K562 (cell line): Measurements from ENCODE around the gene CLIP1. TPM values are rescaled to one million over a fixed set of nuclear protein-coding genes. Genes with fewer than 3 reads are reported as not detected.

Experiments
- BACH1 ChIP-seq: fragments of 200-800 bp; sonication (Bioruptor generic); IDR thresholded peaks from 2 replicates; pipeline ENCODE4 v1.6.1; 2016; ENCODE audit warnings: missing genetic modification characterization, missing compliant biosample characterization
- DEAF1 ChIP-seq: fragments of 450-650 bp; formaldehyde crosslinking; IDR thresholded peaks from 2 replicates; pipeline ENCODE4 v1.4.0; 2020; ENCODE audit warnings: mild to moderate bottlenecking, moderate library complexity
- E4F1 ChIP-seq: fragments of 250-450 bp; sonication (Bioruptor Pico); IDR thresholded peaks from 2 replicates; pipeline ENCODE4 v1.5.0; 2021; ENCODE audit warnings: mild to moderate bottlenecking, borderline replicate concordance
- ID3 ChIP-seq, 2 experiments: fragments of 250-450 bp in 1 of 2; fragments of 450-650 bp in 1 of 2; sonication (Bioruptor Pico) in 1 of 2; IDR thresholded peaks; 2 replicates each; pipeline versions ENCODE4 v1.6.1 to v1.8.0; 2016 to 2021; ENCODE audit warnings: mild to moderate bottlenecking in 2 of 2, moderate library complexity in 2 of 2, missing compliant biosample characterization in 1 of 2, missing genetic modification characterization in 1 of 2
- MTF1 ChIP-seq: fragments of 250-450 bp; sonication (Bioruptor Pico); IDR thresholded peaks from 2 replicates; pipeline ENCODE4 v1.9.0; 2021; ENCODE audit warnings: moderate library complexity, mild to moderate bottlenecking, inconsistent platforms, borderline replicate concordance
- RCOR1 ChIP-seq, 2 experiments: IDR thresholded peaks; 2 replicates each; pipeline ENCODE4 v1.6.1; 2012; ENCODE audit warnings: low read depth in 2 of 2, low read length in 2 of 2, borderline replicate concordance in 1 of 2, improper control_type of control experiment in 1 of 2
- TCF7 ChIP-seq: sonication (generic); IDR thresholded peaks from 2 replicates; pipeline ENCODE4 v1.6.1; 2016; ENCODE audit warnings: antibody characterized with exemption, borderline replicate concordance
- U2AF1 ChIP-seq: fragments of 200-400 bp; formaldehyde crosslinking; optimal IDR thresholded peaks from 2 replicates; pipeline ENCODE3; 2017; ENCODE audit warnings: mild to moderate bottlenecking, low read depth, low read length, moderate library complexity
- ZBTB11 ChIP-seq, 3 experiments: fragments of 200-800 bp in 1 of 3; fragments of 250-450 bp in 1 of 3; fragments of 450-650 bp in 1 of 3; sonication (Bioruptor Pico) in 1 of 3; sonication (Bioruptor generic) in 1 of 3; formaldehyde crosslinking in 1 of 3; IDR thresholded peaks; 2 replicates each; pipeline versions ENCODE4 v1.6.1 to v1.8.0; 2016 to 2022; ENCODE audit warnings: mild to moderate bottlenecking in 2 of 3, missing genetic modification characterization in 2 of 3, missing compliant biosample characterization in 1 of 3, moderate library complexity in 1 of 3
- ZFP1 ChIP-seq: fragments of 450-650 bp; formaldehyde crosslinking; IDR thresholded peaks from 2 replicates; pipeline ENCODE4 v1.4.0; 2020; ENCODE audit warnings: mild to moderate bottlenecking, mixed read lengths
- ZNF609 ChIP-seq: sonication (generic); formaldehyde crosslinking; IDR thresholded peaks from 2 replicates; pipeline ENCODE4 v1.8.1; 2023; ENCODE audit warnings: missing genetic modification reagents, mild to moderate bottlenecking, borderline replicate concordance
- polyA plus RNA-seq, 8 experiments: library from polyadenylated mRNA; depleted of rRNA in 4 of 8; stranded (reverse) in 5 of 8; unstranded in 3 of 8; fragments of >200 nt; fragmentation: Nextera tagmentation in 2 of 8; fragmentation: Illumina TruSeq in 1 of 8; extraction: Ambion mirVana in 2 of 8; extraction: Trizol in 1 of 8; gene quantifications; 2 replicates each; pipeline versions ENCODE4 v1.2.1 to v1.2.3, GENCODE V29; 2011 to 2014; ENCODE audit warnings: inconsistent platforms in 1 of 8, missing spikeins in 1 of 8
- total RNA-seq, 7 experiments: library from RNA; depleted of rRNA in 6 of 7; stranded (reverse); fragments of >200 nt in 6 of 7; fragmentation: Illumina TruSeq in 2 of 7; extraction: Trizol in 2 of 7; gene quantifications; 2 replicates each; pipeline versions ENCODE4 v1.2.1 to v1.2.3, GENCODE V29; 2011 to 2021; ENCODE audit warnings: low replicate concordance in 1 of 7

The CLIP1 gene
- total and polyA plus RNA-seq, 9 of the 15 experiments (the other 6 are each of a cell fraction or from before 2014, with no cell fraction given), result 5.8 to 33.9 (median 27.6) TPM

GRCh38 chr12:122399592-122400373, 22.7 kb downstream of the CLIP1 start (continued):
- TF ChIP-seq ZBTB11 (CRISPR knock-in tag; IDR thresholded peaks at IDR 0.05) (peak in 1 of 3 experiments; percentile 63; a peak in 1 of 6 replicates), ZFP1 (CRISPR knock-in tag) (no peak), RCOR1 (IDR thresholded peaks at IDR 0.05; ENCODE audit: borderline replicate concordance in 1 of 2, low read depth in 2 of 2, low read length in 2 of 2) (peak in 1 of 2 experiments; percentile 67; a peak in 2 of 4 replicates), TCF7 (no peak), U2AF1 (no peak), E4F1 (CRISPR knock-in tag) (no peak), DEAF1 (CRISPR knock-in tag) (peak; percentile 90), ZNF609 (no peak), BACH1 (tag) (peak; percentile 91), ID3 (CRISPR knock-in tag; IDR thresholded peaks at IDR 0.05) (no peak), ID3 (tag; IDR thresholded peaks at IDR 0.05) (no peak), MTF1 (CRISPR knock-in tag) (no peak)
